GM23338 (cell line): ENCODE measurements around the gene MSGN1. TPM values are rescaled to one million over a fixed set of nuclear protein-coding genes. Genes with fewer than 3 reads are reported as not detected.

Source experiments
- ATAC-seq: fragments of 200-7000 bp; cut with Tn5 transposase; 3 replicates; pipeline ENCODE4 v1.9.1; 2020
- DNase-seq: peaks from one replicate; pipeline ENCODE4 v3.0.0-alpha.2; 2015; ENCODE audit warnings: low spot score
- H2AFZ ChIP-seq: fragments of 200-600 bp; sonication (generic); 2 replicates; pipeline ENCODE4 v1.8.0; 2016; ENCODE audit warnings: antibody characterized with exemption, mild to moderate bottlenecking, moderate library complexity
- H3F3A ChIP-seq: fragments of 200-600 bp; sonication (generic); replicated peaks from 2 replicates; pipeline ENCODE4 v1.8.0; 2017; ENCODE audit warnings: antibody characterized with exemption, mixed run types, low read depth
- H3K27ac ChIP-seq: fragments of 200-600 bp; sonication (generic); 2 replicates; pipeline ENCODE4 v1.6.1; 2016; ENCODE audit warnings: low read depth
- H3K27me3 ChIP-seq: fragments of 200-600 bp; sonication (generic); 2 replicates; pipeline ENCODE4 v1.8.0; 2016; ENCODE audit warnings: mild to moderate bottlenecking, mixed run types, moderate library complexity; ENCODE audit not compliant: insufficient read depth
- H3K36me3 ChIP-seq: fragments of 200-600 bp; sonication (generic); 2 replicates; pipeline ENCODE4 v1.8.0; 2016; ENCODE audit warnings: mild to moderate bottlenecking; ENCODE audit not compliant: insufficient read depth
- H3K4me1 ChIP-seq: fragments of 200-600 bp; sonication (generic); 2 replicates; pipeline ENCODE4 v1.8.0; 2016; ENCODE audit warnings: mild to moderate bottlenecking, moderate library complexity; ENCODE audit not compliant: insufficient read depth
- H3K4me2 ChIP-seq: fragments of 200-600 bp; sonication (generic); 2 replicates; pipeline ENCODE4 v1.7.1; 2017; ENCODE audit warnings: mixed run types
- H3K4me3 ChIP-seq: fragments of 200-600 bp; sonication (generic); 2 replicates; pipeline ENCODE4 v1.6.1; 2016; ENCODE audit warnings: mixed run types
- H3K79me2 ChIP-seq: fragments of 200-600 bp; sonication (generic); replicated peaks from 2 replicates; pipeline ENCODE4 v1.8.0; 2017; ENCODE audit warnings: mild to moderate bottlenecking; ENCODE audit not compliant: insufficient read depth
- H3K9me2 ChIP-seq: fragments of 200-600 bp; sonication (generic); 2 replicates; pipeline ENCODE4 v1.8.0; 2017; ENCODE audit not compliant: insufficient read depth
- H4K20me1 ChIP-seq: fragments of 200-600 bp; sonication (generic); replicated peaks from 2 replicates; pipeline ENCODE4 v1.8.0; 2017; ENCODE audit warnings: mild to moderate bottlenecking; ENCODE audit not compliant: insufficient read depth
- H3K27ac Mint-ChIP-seq: 2 replicates; pipeline ENCODE4 v1.8.0; 2020; ENCODE audit warnings: inconsistent platforms, mild to moderate bottlenecking, moderate library complexity, mixed read lengths
- H3K27me3 Mint-ChIP-seq: 3 replicates; pipeline ENCODE4 v1.8.0; 2022; ENCODE audit warnings: low read depth, mild to moderate bottlenecking, moderate library complexity, mixed read lengths, inconsistent platforms; ENCODE audit not compliant: insufficient read depth, poor library complexity
- H3K36me3 Mint-ChIP-seq: 3 replicates; pipeline ENCODE4 v1.8.0; 2021; ENCODE audit warnings: low read depth, mild to moderate bottlenecking, inconsistent platforms, moderate library complexity, mixed read lengths
- H3K4me1 Mint-ChIP-seq: 3 replicates; pipeline ENCODE4 v1.8.0; 2020; ENCODE audit warnings: mild to moderate bottlenecking, inconsistent platforms, mixed read lengths
- H3K4me3 Mint-ChIP-seq: 3 replicates; pipeline ENCODE4 v1.8.0; 2021; ENCODE audit warnings: moderate library complexity, mild to moderate bottlenecking, inconsistent platforms, mixed read lengths
- H3K9me3 Mint-ChIP-seq: 3 replicates; pipeline ENCODE4 v1.8.0; 2020; ENCODE audit warnings: moderate library complexity, mild to moderate bottlenecking, inconsistent platforms, mixed read lengths
- CREB1 ChIP-seq: fragments of 250-450 bp; sonication (Bioruptor Pico); IDR thresholded peaks from 2 replicates; pipeline ENCODE4 v1.5.0; 2020; ENCODE audit warnings: low read depth, mild to moderate bottlenecking, moderate library complexity
- EZH2 ChIP-seq: fragments of 200-600 bp; sonication (generic); IDR thresholded peaks from one replicate; pipeline ENCODE4 v1.8.0; 2017; ENCODE audit warnings: antibody characterized with exemption, mild to moderate bottlenecking, low read depth; ENCODE audit not compliant: unreplicated experiment
- EZH2phosphoT487 ChIP-seq: fragments of 200-600 bp; sonication (generic); IDR thresholded peaks from one replicate; pipeline ENCODE4 v1.8.1; 2018; ENCODE audit warnings: antibody characterized with exemption; ENCODE audit not compliant: unreplicated experiment
- JUNB ChIP-seq: IDR thresholded peaks from one replicate; pipeline ENCODE4 v1.6.1; 2016; ENCODE audit warnings: antibody characterized with exemption; ENCODE audit not compliant: unreplicated experiment
- NANOG ChIP-seq: IDR thresholded peaks from 2 replicates; pipeline ENCODE4 v1.6.1; 2016; ENCODE audit warnings: antibody characterized with exemption, borderline replicate concordance
- POLR2AphosphoS5 ChIP-seq: IDR thresholded peaks from 2 replicates; pipeline ENCODE4 v1.6.1; 2016; ENCODE audit warnings: antibody characterized with exemption, low read depth
- STAT1 ChIP-seq: IDR thresholded peaks from one replicate; pipeline ENCODE4 v1.6.1; 2016; ENCODE audit warnings: antibody characterized with exemption; ENCODE audit not compliant: unreplicated experiment
- ZNF331 ChIP-seq: fragments of 250-450 bp; sonication (Bioruptor Pico); IDR thresholded peaks from 2 replicates; pipeline ENCODE4 v1.5.0; 2020; ENCODE audit warnings: low read depth, mild to moderate bottlenecking, moderate library complexity
- polyA plus RNA-seq: library from polyadenylated mRNA; unstranded; fragments of >200 nt; fragmentation: Nextera tagmentation; extraction: Ambion mirVana; gene quantifications from 2 replicates; pipeline ENCODE4 v1.2.1, GENCODE V29; 2016
- total RNA-seq: library from RNA; depleted of rRNA; stranded (reverse); fragments of >200 nt; shearing (Covaris generic); gene quantifications from 2 replicates; pipeline ENCODE4 v1.2.3, GENCODE V29; 2014
- TF ChIP-seq, protein P1 (sequence below): IDR thresholded peaks from 2 replicates; pipeline ENCODE4 v1.6.1; 2016; ENCODE audit warnings: antibody characterized with exemption
- TF ChIP-seq, protein P2 (sequence below), 2 experiments: fragments of 200-600 bp in 1 of 2; sonication (generic) in 1 of 2; conservative IDR thresholded peaks; 2 replicates each; pipeline versions ENCODE4 v1.5.1 to v1.6.1; 2016 to 2017; ENCODE audit warnings: antibody characterized with exemption in 2 of 2, low read depth in 2 of 2, mild to moderate bottlenecking in 2 of 2, moderate library complexity in 1 of 2
- TF ChIP-seq, protein P3 (sequence below): IDR thresholded peaks from one replicate; pipeline ENCODE4 v1.6.1; 2018; ENCODE audit warnings: antibody characterized with exemption; ENCODE audit not compliant: unreplicated experiment

Gene MSGN1
- total and polyA plus RNA-seq, 2 experiments from 2014 or later: not detected

DNA sequence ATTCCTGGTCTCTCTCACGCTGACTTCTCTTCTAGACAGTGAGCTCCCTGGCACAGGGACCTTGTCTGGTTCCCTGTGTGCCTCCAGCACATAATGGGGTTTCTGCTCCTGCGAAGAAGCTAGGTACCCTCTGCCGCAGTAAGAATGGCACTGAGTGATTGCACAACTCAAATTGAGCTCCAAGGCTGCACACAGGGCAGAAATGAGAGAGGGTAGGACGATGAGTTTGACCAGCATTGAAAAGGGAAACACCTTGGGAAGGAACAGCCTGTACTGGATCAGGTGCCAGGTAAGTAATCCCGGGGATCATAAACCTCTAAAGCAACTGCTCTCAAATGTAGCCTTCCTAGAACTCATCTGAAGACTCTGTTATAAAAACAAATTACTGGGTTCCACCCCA, 21.0 kb upstream of the MSGN1 start:
- Mint-ChIP-seq H3K27me3 (no peaks in the 10 kb centered on the region), H3K9me3 (no peaks in the 10 kb centered on the region), H3K27ac (no peak overlapping the region), H3K4me1 (no peaks in the 10 kb centered on the region; the same call in 2 of the 3 replicates), H3K4me3 (no peak overlapping the region), H3K36me3 (no peaks in the 10 kb centered on the region)
- Histone ChIP-seq H3K4me1 (no peaks in the 10 kb centered on the region), H3F3A (no peaks in the 10 kb centered on the region), H3K79me2 (no peaks in the 10 kb centered on the region), H4K20me1 (no peaks in the 10 kb centered on the region), H3K4me2 (no peak overlapping the region), H3K9me2 (no peaks in the 10 kb centered on the region; the same call in 1 of the 2 replicates), H3K27me3 (no peaks in the 10 kb centered on the region), H3K36me3 (no peaks in the 10 kb centered on the region), H2AFZ (no peak overlapping the region), H3K27ac (no peak overlapping the region), H3K4me3 (no peak overlapping the region)
- ATAC-seq (no peak), DNase-seq (no peak)
- TF ChIP-seq CREB1 (CRISPR knock-in tag) (no peak), EZH2phosphoT487 (no peak), STAT1 (no peak), JUNB (no peak)
- TF ChIP-seq, protein P1, sequence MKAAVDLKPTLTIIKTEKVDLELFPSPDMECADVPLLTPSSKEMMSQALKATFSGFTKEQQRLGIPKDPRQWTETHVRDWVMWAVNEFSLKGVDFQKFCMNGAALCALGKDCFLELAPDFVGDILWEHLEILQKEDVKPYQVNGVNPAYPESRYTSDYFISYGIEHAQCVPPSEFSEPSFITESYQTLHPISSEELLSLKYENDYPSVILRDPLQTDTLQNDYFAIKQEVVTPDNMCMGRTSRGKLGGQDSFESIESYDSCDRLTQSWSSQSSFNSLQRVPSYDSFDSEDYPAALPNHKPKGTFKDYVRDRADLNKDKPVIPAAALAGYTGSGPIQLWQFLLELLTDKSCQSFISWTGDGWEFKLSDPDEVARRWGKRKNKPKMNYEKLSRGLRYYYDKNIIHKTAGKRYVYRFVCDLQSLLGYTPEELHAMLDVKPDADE: no peak

DNA sequence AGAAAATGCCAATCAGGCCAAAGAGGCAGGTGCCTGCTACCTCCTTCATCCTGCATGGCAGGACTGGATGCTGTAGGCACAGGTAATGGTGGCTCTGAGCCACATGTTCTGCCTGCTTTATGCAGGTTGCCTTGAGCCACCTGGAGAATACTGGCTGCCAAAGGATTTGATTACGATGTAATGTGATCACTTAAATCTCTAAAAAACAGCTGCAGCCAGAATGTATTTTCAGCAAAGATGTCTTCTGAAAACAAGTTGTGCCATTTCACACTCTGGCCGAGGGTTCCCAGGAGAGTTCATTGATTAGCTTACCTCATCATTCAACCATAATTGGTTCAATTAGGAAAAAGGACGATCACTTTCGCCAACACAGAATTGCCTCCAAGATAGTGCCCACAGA, 17.9 kb upstream of the MSGN1 start:
- Histone ChIP-seq H3K4me2 (no peak overlapping the region), H3F3A (no peaks in the 10 kb centered on the region), H3K79me2 (no peaks in the 10 kb centered on the region), H3K36me3 (no peaks in the 10 kb centered on the region), H2AFZ (no peak overlapping the region), H3K27me3 (no peaks in the 10 kb centered on the region), H3K4me3 (no peak overlapping the region), H3K27ac (no peak overlapping the region), H3K9me2 (no peaks in the 10 kb centered on the region; the same call in 1 of the 2 replicates), H4K20me1 (no peaks in the 10 kb centered on the region), H3K4me1 (no peaks in the 10 kb centered on the region)
- Mint-ChIP-seq H3K4me3 (no peak overlapping the region), H3K36me3 (no peaks in the 10 kb centered on the region), H3K27me3 (no peaks in the 10 kb centered on the region), H3K27ac (no peak overlapping the region), H3K4me1 (peaks cover 2% of the 10 kb centered on the region), H3K9me3 (no peaks in the 10 kb centered on the region)
- ATAC-seq (no peak), DNase-seq (no peak)
- TF ChIP-seq NANOG (no peak), EZH2phosphoT487 (no peak), STAT1 (no peak), JUNB (no peak), EZH2 (no peak), POLR2AphosphoS5 (no peak), ZNF331 (CRISPR knock-in tag) (no peak), CREB1 (CRISPR knock-in tag) (no peak)
- TF ChIP-seq, protein P2, sequence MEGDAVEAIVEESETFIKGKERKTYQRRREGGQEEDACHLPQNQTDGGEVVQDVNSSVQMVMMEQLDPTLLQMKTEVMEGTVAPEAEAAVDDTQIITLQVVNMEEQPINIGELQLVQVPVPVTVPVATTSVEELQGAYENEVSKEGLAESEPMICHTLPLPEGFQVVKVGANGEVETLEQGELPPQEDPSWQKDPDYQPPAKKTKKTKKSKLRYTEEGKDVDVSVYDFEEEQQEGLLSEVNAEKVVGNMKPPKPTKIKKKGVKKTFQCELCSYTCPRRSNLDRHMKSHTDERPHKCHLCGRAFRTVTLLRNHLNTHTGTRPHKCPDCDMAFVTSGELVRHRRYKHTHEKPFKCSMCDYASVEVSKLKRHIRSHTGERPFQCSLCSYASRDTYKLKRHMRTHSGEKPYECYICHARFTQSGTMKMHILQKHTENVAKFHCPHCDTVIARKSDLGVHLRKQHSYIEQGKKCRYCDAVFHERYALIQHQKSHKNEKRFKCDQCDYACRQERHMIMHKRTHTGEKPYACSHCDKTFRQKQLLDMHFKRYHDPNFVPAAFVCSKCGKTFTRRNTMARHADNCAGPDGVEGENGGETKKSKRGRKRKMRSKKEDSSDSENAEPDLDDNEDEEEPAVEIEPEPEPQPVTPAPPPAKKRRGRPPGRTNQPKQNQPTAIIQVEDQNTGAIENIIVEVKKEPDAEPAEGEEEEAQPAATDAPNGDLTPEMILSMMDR (conservative IDR thresholded peaks at IDR 0.05; ENCODE audit: low read depth in 2 of 2): no peak
- TF ChIP-seq, protein P1: no peak
- TF ChIP-seq, protein P3, sequence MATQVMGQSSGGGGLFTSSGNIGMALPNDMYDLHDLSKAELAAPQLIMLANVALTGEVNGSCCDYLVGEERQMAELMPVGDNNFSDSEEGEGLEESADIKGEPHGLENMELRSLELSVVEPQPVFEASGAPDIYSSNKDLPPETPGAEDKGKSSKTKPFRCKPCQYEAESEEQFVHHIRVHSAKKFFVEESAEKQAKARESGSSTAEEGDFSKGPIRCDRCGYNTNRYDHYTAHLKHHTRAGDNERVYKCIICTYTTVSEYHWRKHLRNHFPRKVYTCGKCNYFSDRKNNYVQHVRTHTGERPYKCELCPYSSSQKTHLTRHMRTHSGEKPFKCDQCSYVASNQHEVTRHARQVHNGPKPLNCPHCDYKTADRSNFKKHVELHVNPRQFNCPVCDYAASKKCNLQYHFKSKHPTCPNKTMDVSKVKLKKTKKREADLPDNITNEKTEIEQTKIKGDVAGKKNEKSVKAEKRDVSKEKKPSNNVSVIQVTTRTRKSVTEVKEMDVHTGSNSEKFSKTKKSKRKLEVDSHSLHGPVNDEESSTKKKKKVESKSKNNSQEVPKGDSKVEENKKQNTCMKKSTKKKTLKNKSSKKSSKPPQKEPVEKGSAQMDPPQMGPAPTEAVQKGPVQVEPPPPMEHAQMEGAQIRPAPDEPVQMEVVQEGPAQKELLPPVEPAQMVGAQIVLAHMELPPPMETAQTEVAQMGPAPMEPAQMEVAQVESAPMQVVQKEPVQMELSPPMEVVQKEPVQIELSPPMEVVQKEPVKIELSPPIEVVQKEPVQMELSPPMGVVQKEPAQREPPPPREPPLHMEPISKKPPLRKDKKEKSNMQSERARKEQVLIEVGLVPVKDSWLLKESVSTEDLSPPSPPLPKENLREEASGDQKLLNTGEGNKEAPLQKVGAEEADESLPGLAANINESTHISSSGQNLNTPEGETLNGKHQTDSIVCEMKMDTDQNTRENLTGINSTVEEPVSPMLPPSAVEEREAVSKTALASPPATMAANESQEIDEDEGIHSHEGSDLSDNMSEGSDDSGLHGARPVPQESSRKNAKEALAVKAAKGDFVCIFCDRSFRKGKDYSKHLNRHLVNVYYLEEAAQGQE: no peak
